Prostate gland (tissue), 2 donors: ENCODE data around the gene ATP8B2. TPM values are rescaled to one million over a fixed set of nuclear protein-coding genes. Genes with fewer than 3 reads are reported as not detected.
"Not testable (repeated sequence)": the region's sequence is repeated elsewhere in the genome, so short reads cannot be mapped to it uniquely, and the experiment has no call there.

Experiments
- DNase-seq: peaks from one replicate; pipeline ENCODE4 v3.0.0-alpha.2; 2019; ENCODE audit warnings: low spot score
- H3K27ac ChIP-seq, 2 donors: fragments of 200-600 bp; sonication (generic); 2 replicates each; pipeline ENCODE4 v1.5.1; 2017 to 2019
- H3K27me3 ChIP-seq: fragments of 200-600 bp; sonication (generic); replicated peaks from 2 replicates; pipeline ENCODE4 v1.5.1; 2019; ENCODE audit not compliant: insufficient read depth
- H3K36me3 ChIP-seq, 2 donors: fragments of 200-600 bp; sonication (generic); 1 replicate in 1 of 2; 2 replicates in 1 of 2; pipeline versions ENCODE4 v1.5.1 to v1.8.1; 2017 to 2019
- H3K4me1 ChIP-seq: fragments of 200-600 bp; sonication (generic); replicated peaks from 2 replicates; pipeline ENCODE4 v1.5.1; 2019
- H3K4me3 ChIP-seq, 2 donors: fragments of 200-600 bp; sonication (generic); 2 replicates each; pipeline ENCODE4 v1.5.1; 2017 to 2019
- H3K9me3 ChIP-seq: fragments of 200-600 bp; sonication (generic); 2 replicates; pipeline ENCODE4 v1.5.1; 2017
- POLR2A ChIP-seq: fragments of 450-650 bp; IDR thresholded peaks from one replicate; pipeline ENCODE4 v1.6.1; 2016; ENCODE audit warnings: antibody characterized with exemption, mild to moderate bottlenecking
- POLR2AphosphoS5 ChIP-seq: sonication (generic); formaldehyde crosslinking; IDR thresholded peaks from one replicate; pipeline ENCODE4 v1.6.1; 2017; ENCODE audit warnings: antibody characterized with exemption
- WGBS: methylation state at CpG from one replicate; pipeline ENCODE4 v1.1.5; 2018; 5-methylcytosine and 5-hydroxymethylcytosine counted together
- intact Hi-C: fragments of 100-400 bp; cut with DNase I; formaldehyde crosslinking; loops from one replicate; pipeline ENCODE4 v1.14.2; 2022
- total RNA-seq, 2 donors: library from RNA; depleted of rRNA; stranded (reverse); fragments of >200 nt; gene quantifications; one replicate each; pipeline ENCODE4 v1.1.0, GENCODE V29; 2016
- TF ChIP-seq, protein P1 (sequence below), 4 experiments: fragments of 200-600 bp in 2 of 4; fragments of 450-650 bp in 2 of 4; sonication (generic) in 2 of 4; IDR thresholded peaks; 1 replicate in 3 of 4; 2 replicates in 1 of 4; pipeline ENCODE4 v1.5.1; 2016 to 2019; ENCODE audit warnings: antibody characterized with exemption in 4 of 4, mild to moderate bottlenecking in 2 of 4, moderate library complexity in 2 of 4

Gene ATP8B2
- total RNA-seq, 2 donors from 2014 or later = 88.9 to 171 TPM

DNA sequence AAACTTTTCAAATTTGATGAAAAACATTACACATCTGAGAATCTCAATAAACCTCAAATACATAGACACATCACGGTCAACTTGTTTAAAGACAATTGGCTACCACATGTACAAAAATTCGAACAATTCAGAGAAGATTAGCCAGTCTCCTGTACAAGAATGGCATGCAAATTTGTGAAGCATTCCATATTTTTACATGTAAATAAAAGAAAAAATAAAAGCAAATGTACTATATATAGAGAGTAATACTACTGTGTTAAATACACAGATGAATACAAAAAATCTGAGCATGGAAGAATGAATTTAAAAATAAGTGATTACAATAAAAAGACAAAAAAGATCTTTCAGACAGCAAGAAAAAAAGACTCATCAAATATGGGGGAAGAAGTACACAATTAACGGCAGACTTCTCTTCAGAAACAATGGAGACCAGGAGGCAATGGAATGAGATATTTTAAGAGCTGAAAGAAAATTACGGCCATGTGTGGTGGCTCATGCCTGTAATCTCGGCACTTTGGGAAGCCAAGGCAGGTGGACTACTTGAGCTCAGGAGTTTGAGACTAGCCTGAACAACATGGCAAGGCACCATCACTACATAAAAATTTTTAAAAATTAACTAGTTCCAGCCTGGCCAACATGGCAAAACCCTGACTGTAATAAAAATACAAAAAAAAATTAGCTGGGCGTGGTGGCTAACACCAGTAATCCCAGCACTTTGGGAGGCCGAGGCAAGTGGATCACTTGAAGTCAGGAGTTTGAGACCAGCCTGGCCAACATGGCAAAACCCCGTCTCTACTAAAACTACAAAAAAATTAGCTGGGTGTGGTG lies 29.7 kb upstream of the ATP8B2 start:
- TF ChIP-seq, protein P1, sequence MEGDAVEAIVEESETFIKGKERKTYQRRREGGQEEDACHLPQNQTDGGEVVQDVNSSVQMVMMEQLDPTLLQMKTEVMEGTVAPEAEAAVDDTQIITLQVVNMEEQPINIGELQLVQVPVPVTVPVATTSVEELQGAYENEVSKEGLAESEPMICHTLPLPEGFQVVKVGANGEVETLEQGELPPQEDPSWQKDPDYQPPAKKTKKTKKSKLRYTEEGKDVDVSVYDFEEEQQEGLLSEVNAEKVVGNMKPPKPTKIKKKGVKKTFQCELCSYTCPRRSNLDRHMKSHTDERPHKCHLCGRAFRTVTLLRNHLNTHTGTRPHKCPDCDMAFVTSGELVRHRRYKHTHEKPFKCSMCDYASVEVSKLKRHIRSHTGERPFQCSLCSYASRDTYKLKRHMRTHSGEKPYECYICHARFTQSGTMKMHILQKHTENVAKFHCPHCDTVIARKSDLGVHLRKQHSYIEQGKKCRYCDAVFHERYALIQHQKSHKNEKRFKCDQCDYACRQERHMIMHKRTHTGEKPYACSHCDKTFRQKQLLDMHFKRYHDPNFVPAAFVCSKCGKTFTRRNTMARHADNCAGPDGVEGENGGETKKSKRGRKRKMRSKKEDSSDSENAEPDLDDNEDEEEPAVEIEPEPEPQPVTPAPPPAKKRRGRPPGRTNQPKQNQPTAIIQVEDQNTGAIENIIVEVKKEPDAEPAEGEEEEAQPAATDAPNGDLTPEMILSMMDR (IDR thresholded peaks at IDR 0.05) = no peak
- no peak for TF ChIP-seq POLR2AphosphoS5
- TF ChIP-seq POLR2A = no peak
- H3K36me3 ChIP-seq = no peaks in the 10 kb centered on the region
- no peaks in the 10 kb centered on the region for H3K4me1 ChIP-seq
- H3K4me3 ChIP-seq = no peak overlapping the region
- WGBS = 78% methylated on average over 8 of the region's 8 CpGs
- intact Hi-C loops = no loop called here
- H3K27ac ChIP-seq = no peak overlapping the region
- no peaks in the 10 kb centered on the region for H3K9me3 ChIP-seq
- DNase-seq = no peak
- H3K27me3 ChIP-seq = no peaks in the 10 kb centered on the region

DNA sequence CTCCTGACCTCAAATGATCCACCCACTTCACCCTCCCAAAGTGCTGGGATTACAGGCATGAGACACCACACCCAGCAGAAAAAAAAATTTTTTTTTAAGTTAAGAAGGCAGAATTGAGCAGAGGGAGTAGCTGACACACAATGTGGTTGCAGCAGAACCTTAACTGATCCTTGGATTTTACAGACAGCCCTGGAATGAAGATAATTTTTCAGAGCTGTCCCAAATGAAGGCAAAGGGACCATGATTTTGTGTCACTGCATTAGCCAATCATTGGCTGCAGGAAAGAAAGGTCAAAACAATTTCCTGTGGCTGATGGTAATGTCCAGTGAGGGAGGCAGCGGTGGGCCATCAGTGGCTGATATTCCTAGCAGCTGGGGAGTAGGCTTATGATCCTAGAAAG lies 23.7 kb upstream of the ATP8B2 start:
- 83% methylated on average over 1 of the region's 1 CpG for WGBS
- intact Hi-C loops = no loop called here
- DNase-seq = no peak

GRCh38 chr1:154304664-154305337 lies 20.5 kb upstream of the ATP8B2 start:
- Histone ChIP-seq H3K27ac (no peak overlapping the region), H3K4me1 (no peaks in the 10 kb centered on the region), H3K9me3 (no peaks in the 10 kb centered on the region), H3K4me3 (no peak overlapping the region), H3K36me3 (no peaks in the 10 kb centered on the region), H3K27me3 (no peaks in the 10 kb centered on the region)
- intact Hi-C loops = no loop called here
- WGBS = 94% methylated on average over 9 of the region's 9 CpGs
- TF ChIP-seq POLR2AphosphoS5 = no peak
- TF ChIP-seq, protein P1 (IDR thresholded peaks at IDR 0.05) = no peak
- TF ChIP-seq POLR2A = no peak
- no peak for DNase-seq

More for the DNA sequence above, 23.7 kb upstream of the ATP8B2 start:
- Histone ChIP-seq H3K4me1 (no peaks in the 10 kb centered on the region), H3K9me3 (no peaks in the 10 kb centered on the region), H3K4me3 (no peak overlapping the region), H3K36me3 (no peaks in the 10 kb centered on the region), H3K27me3 (no peaks in the 10 kb centered on the region), H3K27ac (no peak overlapping the region)
- TF ChIP-seq POLR2AphosphoS5 (no peak), POLR2A (no peak)
- TF ChIP-seq, protein P1 (IDR thresholded peaks at IDR 0.05) = no peak

DNA sequence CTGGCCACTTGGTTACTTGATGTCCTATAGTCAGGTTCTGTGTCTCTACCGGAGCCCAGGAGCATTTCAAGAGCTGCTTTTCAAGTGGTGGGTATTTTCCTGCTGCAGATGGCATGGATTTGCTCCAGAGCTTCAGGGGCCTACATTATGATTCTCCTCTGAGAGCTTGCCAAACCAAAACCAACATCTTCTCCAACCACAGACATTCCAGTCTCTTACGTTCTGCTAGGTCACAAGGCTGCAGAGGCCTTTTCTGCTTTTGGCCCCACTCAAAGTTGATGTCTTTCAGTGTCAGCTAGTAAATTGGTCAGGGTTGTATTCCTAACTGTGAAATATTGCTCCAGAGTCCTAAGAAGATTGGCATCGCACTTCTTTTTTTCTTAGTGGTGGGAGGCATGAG lies 19.2 kb upstream of the ATP8B2 start:
- Histone ChIP-seq H3K36me3 (no peaks in the 10 kb centered on the region), H3K4me1 (no peaks in the 10 kb centered on the region), H3K27ac (no peak overlapping the region), H3K27me3 (no peaks in the 10 kb centered on the region), H3K4me3 (no peak overlapping the region), H3K9me3 (no peaks in the 10 kb centered on the region)
- intact Hi-C loops = no loop called here
- 81% methylated on average over 3 of the region's 3 CpGs for WGBS
- TF ChIP-seq, protein P1 (IDR thresholded peaks at IDR 0.05) = no peak
- no peak for TF ChIP-seq POLR2AphosphoS5
- TF ChIP-seq POLR2A = no peak
- no peak for DNase-seq

DNA sequence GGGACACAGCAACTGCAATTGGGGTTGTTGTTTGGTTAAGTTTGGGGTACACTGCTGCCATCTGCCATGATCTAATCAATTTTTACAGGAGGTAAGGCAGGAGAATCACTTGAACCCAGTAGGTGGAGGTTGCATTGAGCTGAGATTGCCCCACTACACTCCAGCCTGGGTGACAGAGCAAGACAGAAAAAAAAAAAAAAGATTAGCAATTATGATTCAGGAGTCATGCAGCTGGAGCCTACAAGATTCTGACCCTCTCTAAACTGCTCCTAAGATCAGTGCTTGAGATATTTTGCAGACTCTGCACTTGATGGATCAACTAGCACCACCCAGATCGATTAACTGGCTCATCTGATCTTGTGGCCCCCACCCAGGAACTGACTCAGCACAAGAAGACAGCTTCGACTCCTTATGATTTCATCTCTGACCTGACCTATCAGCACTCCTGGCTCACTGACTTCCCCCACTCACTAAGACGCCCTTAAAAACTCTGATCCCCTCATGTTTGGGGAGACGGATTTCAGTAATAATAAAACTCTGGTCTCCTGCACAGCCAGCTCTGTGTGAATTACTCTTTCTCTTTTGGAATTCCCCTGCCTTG lies 17.6 kb upstream of the ATP8B2 start:
- WGBS = 63% methylated on average over 4 of the region's 4 CpGs
- DNase-seq = not testable (repeated sequence)

GRCh38 chr1:154309136-154309535 lies 16.2 kb upstream of the ATP8B2 start:
- H3K27me3 ChIP-seq, H3K36me3 ChIP-seq, H3K27ac ChIP-seq, H3K4me3 ChIP-seq, H3K9me3 ChIP-seq, intact Hi-C loops, DNase-seq, H3K4me1 ChIP-seq: not testable (repeated sequence)
- 85% methylated on average over 7 of the region's 7 CpGs for WGBS

More for the DNA sequence above, 17.6 kb upstream of the ATP8B2 start:
- H3K27ac ChIP-seq, intact Hi-C loops, H3K4me3 ChIP-seq, H3K4me1 ChIP-seq, H3K36me3 ChIP-seq, H3K27me3 ChIP-seq, H3K9me3 ChIP-seq: not testable (repeated sequence)

- H3K4me3 ChIP-seq, H3K27me3 ChIP-seq, intact Hi-C loops, DNase-seq, H3K9me3 ChIP-seq, H3K27ac ChIP-seq, H3K36me3 ChIP-seq, H3K4me1 ChIP-seq: not testable (repeated sequence)
- WGBS = 69% methylated on average over 13 of the region's 13 CpGs
These were observed 12.9 kb upstream of the ATP8B2 start for GRCh38 chr1:154312229-154313065.
